H1 (cell line): ENCODE results near the gene DAZL. TPM values are rescaled to one million over a fixed set of nuclear protein-coding genes. Genes with fewer than 3 reads are reported as not detected.

Source experiments
- GABPA ChIP-seq: IDR thresholded peaks from 2 replicates; pipeline ENCODE4 v1.6.1; 2011; ENCODE audit warnings: mild to moderate bottlenecking, low read length, moderate library complexity, borderline replicate concordance; ENCODE audit not compliant: insufficient read depth
- RBBP5 ChIP-seq: IDR thresholded peaks from 2 replicates; pipeline ENCODE4 v1.7.1; 2012; ENCODE audit warnings: low read depth, mild to moderate bottlenecking, inconsistent platforms, low read length, moderate library complexity, borderline replicate concordance
- RXRA ChIP-seq: IDR thresholded peaks from 2 replicates; pipeline ENCODE4 v1.6.1; 2011; ENCODE audit warnings: low read depth, mild to moderate bottlenecking, low read length, moderate library complexity; ENCODE audit not compliant: insufficient read depth
- TAF1 ChIP-seq: IDR thresholded peaks from 2 replicates; pipeline ENCODE4 v1.6.1; 2011; ENCODE audit warnings: mild to moderate bottlenecking, low read depth, low read length
- TBP ChIP-seq: IDR thresholded peaks from 2 replicates; pipeline ENCODE4 v1.6.1; 2011; ENCODE audit warnings: low read depth, low read length, improper control_type of control experiment
- polyA plus RNA-seq, 7 experiments: library from polyadenylated mRNA; depleted of rRNA in 3 of 7; stranded (reverse) in 5 of 7; unstranded in 2 of 7; fragments of >200 nt in 5 of 7; fragments of 200-250 nt in 2 of 7; gene quantifications; 1 replicate in 5 of 7; 2 replicates in 1 of 7; 4 replicates in 1 of 7; pipeline versions ENCODE4 v1.2.1 to v1.2.3, GENCODE V29; 2011 to 2013; ENCODE audit warnings: missing spikeins in 2 of 7, mixed read lengths in 2 of 7
- total RNA-seq: library from RNA; stranded (reverse); fragmentation: NEBNext Ultra II Directional; extraction: Animal tissue kit (Norgen Biotek cat#: 25700); gene quantifications from 2 replicates; pipeline ENCODE4 v1.2.1, GENCODE V29; 2021

The DAZL gene
- total and polyA plus RNA-seq, 2 of the 8 experiments (the other 6 are each of a cell fraction or from before 2014, with no cell fraction given): 3.4 to 5.9 TPM

DNA sequence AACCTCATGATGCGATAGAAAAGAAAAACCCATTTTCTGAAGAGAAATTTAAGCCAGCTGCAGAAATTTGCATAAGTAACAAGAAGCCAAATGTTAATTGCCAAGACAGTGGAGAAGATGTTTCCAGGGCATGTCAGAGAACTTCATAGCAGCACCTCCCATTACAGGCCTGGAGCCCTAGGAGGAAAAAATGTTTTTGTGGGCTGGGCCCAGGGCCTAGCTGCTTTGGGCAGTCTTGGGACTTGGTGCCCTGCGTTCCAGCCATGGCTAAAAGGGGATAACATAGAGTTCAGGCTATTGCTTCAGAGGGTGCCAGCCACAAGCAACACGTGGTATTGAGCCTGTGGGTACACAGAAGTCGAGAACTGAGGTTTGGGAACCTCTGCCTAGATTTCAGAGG lies 10.9 kb upstream of the DAZL start (continued):
- TF ChIP-seq RXRA (no peak), TAF1 (no peak), TBP (no peak), RBBP5 (no peak), GABPA (no peak)
